Uterus (tissue), 2 donors: Measurements from ENCODE around the gene ARHGEF2.

Experiments
- POLR2A ChIP-seq, 2 donors: fragments of 450-650 bp; IDR thresholded peaks; one replicate each; pipeline ENCODE4 v1.6.1; 2016; ENCODE audit warnings: antibody characterized with exemption in 2 of 2, mild to moderate bottlenecking in 1 of 2, moderate library complexity in 1 of 2
- TF ChIP-seq, protein P1 (sequence below), 4 experiments: fragments of 200-600 bp in 2 of 4; fragments of 450-650 bp in 2 of 4; sonication (generic) in 2 of 4; IDR thresholded peaks; one replicate each; pipeline ENCODE4 v1.5.1; 2016 to 2019; ENCODE audit warnings: antibody characterized with exemption in 4 of 4, mild to moderate bottlenecking in 2 of 4, moderate library complexity in 1 of 4

DNA sequence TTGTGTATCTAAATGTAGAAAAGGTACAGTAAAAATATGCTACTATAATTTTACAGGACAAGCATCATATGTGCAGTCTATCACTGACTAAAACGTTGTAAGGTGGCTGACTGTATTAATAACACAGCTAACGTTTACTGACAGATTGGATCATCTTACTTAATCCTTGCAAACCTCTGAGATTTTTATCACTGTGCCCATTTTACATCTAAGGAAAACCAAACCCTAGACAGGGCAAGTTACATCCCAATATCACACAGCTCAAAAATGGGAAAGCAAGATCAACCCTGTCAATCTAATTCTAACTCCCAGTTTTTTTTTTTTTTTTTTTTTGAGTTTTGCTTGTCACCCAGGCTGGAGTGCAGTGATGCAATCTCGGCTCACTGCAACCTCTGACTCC is 59.7 kb downstream of the ARHGEF2 start:
- TF ChIP-seq, protein P1, sequence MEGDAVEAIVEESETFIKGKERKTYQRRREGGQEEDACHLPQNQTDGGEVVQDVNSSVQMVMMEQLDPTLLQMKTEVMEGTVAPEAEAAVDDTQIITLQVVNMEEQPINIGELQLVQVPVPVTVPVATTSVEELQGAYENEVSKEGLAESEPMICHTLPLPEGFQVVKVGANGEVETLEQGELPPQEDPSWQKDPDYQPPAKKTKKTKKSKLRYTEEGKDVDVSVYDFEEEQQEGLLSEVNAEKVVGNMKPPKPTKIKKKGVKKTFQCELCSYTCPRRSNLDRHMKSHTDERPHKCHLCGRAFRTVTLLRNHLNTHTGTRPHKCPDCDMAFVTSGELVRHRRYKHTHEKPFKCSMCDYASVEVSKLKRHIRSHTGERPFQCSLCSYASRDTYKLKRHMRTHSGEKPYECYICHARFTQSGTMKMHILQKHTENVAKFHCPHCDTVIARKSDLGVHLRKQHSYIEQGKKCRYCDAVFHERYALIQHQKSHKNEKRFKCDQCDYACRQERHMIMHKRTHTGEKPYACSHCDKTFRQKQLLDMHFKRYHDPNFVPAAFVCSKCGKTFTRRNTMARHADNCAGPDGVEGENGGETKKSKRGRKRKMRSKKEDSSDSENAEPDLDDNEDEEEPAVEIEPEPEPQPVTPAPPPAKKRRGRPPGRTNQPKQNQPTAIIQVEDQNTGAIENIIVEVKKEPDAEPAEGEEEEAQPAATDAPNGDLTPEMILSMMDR (IDR thresholded peaks at IDR 0.05) = no peak
- no peak for TF ChIP-seq POLR2A (IDR thresholded peaks at IDR 0.05)
